ENCODE data around the gene YBEY. TPM values are rescaled to one million over a fixed set of nuclear protein-coding genes. Genes with fewer than 3 reads are reported as not detected.

The YBEY gene
- total RNA-seq, 6 donors from 2014 or later, result 7.7 to 26.2 (median 10.8) TPM

GRCh38 chr21:46266946-46267345 is 19.2 kb upstream of the YBEY start:
- Histone ChIP-seq H3K36me3 (peaks cover 39 to 97% (median 85%) of the 10 kb centered on the region in 4 donors), H3K27me3 (no peaks in the 10 kb centered on the region), H3K4me3 (no peak overlapping the region), H3K4me1 (peaks cover 0 to 3% (median 0%) of the 10 kb centered on the region in 4 donors), H3K9me3 (no peaks in the 10 kb centered on the region), H3K27ac (no peak overlapping the region)
- WGBS, 2 donors, result 93 to 98% methylated on average over 19 of the region's 19 CpGs
- DNase-seq, result no peak
- no peak for ATAC-seq (ENCODE audit: low FRiP score in 2 of 2)
- TF ChIP-seq EP300 (IDR thresholded peaks at IDR 0.05), result no peak
- TF ChIP-seq POLR2AphosphoS5 (IDR thresholded peaks at IDR 0.05), result no peak
- TF ChIP-seq CTCF (IDR thresholded peaks at IDR 0.05), result no peak
- no peak for TF ChIP-seq POLR2A (IDR thresholded peaks at IDR 0.05)

GRCh38 chr21:46268371-46268770 is 17.8 kb upstream of the YBEY start:
- DNase-seq, result no peak
- no peak for TF ChIP-seq POLR2A (IDR thresholded peaks at IDR 0.05)
- TF ChIP-seq EP300 (IDR thresholded peaks at IDR 0.05), result no peak

GRCh38 chr21:46269466-46269865 is 16.7 kb upstream of the YBEY start:
- peaks cover 0 to 3% (median 0%) of the 10 kb centered on the region in 4 donors for H3K4me1 ChIP-seq
- H3K27ac ChIP-seq, result no peak overlapping the region
- H3K4me3 ChIP-seq, result no peak overlapping the region
- 96 to 98% methylated on average over 10 of the region's 10 CpGs for WGBS, 2 donors
- DNase-seq (peak in 1 of 2 donors; percentile 48), ATAC-seq (ENCODE audit: low FRiP score in 2 of 2) (no peak)
- H3K9me3 ChIP-seq, result no peaks in the 10 kb centered on the region
- H3K36me3 ChIP-seq, result peaks cover 53 to 100% (median 96%) of the 10 kb centered on the region in 4 donors
- no peaks in the 10 kb centered on the region for H3K27me3 ChIP-seq
- no peak for TF ChIP-seq CTCF (IDR thresholded peaks at IDR 0.05)
- TF ChIP-seq POLR2AphosphoS5 (IDR thresholded peaks at IDR 0.05), result no peak
- no peak for TF ChIP-seq EP300 (IDR thresholded peaks at IDR 0.05)
- TF ChIP-seq POLR2A (IDR thresholded peaks at IDR 0.05), result no peak

More at GRCh38 chr21:46268371-46268770, 17.8 kb upstream of the YBEY start:
- no peak for ATAC-seq (ENCODE audit: low FRiP score in 2 of 2)
- WGBS, 2 donors, result 93% methylated on average over 13 of the region's 13 CpGs
- Histone ChIP-seq H3K4me3 (no peak overlapping the region), H3K4me1 (peaks cover 0 to 3% (median 0%) of the 10 kb centered on the region in 4 donors), H3K36me3 (peaks cover 45 to 100% (median 94%) of the 10 kb centered on the region in 4 donors), H3K9me3 (no peaks in the 10 kb centered on the region), H3K27ac (no peak overlapping the region), H3K27me3 (no peaks in the 10 kb centered on the region)

- TF ChIP-seq EP300 (IDR thresholded peaks at IDR 0.05) (no peak), POLR2A (IDR thresholded peaks at IDR 0.05) (no peak), CTCF (IDR thresholded peaks at IDR 0.05) (no peak), POLR2AphosphoS5 (IDR thresholded peaks at IDR 0.05) (no peak)
- 96% methylated on average over 14 of the region's 14 CpGs for WGBS, 2 donors
- ATAC-seq (ENCODE audit: low FRiP score in 2 of 2) (no peak), DNase-seq (no peak)
- no peaks in the 10 kb centered on the region for H3K27me3 ChIP-seq
- peaks cover 57 to 100% (median 93%) of the 10 kb centered on the region in 4 donors for H3K36me3 ChIP-seq
- no peak overlapping the region for H3K27ac ChIP-seq
- no peak overlapping the region for H3K4me3 ChIP-seq
- no peaks in the 10 kb centered on the region for H3K4me1 ChIP-seq
- H3K9me3 ChIP-seq, result no peaks in the 10 kb centered on the region
Observed at GRCh38 chr21:46273341-46273740, 12.8 kb upstream of the YBEY start.

GRCh38 chr21:46274797-46275390 is 11.2 kb upstream of the YBEY start:
- Histone ChIP-seq H3K4me3 (no peak overlapping the region), H3K27me3 (no peaks in the 10 kb centered on the region), H3K27ac (no peak overlapping the region), H3K9me3 (no peaks in the 10 kb centered on the region), H3K4me1 (no peaks in the 10 kb centered on the region), H3K36me3 (peaks cover 60 to 100% (median 93%) of the 10 kb centered on the region in 4 donors)
- ATAC-seq (ENCODE audit: low FRiP score in 2 of 2), result peak in 1 of 2 donors; percentile 20
- no peak for DNase-seq
- 97% methylated on average over 11 of the region's 11 CpGs for WGBS, 2 donors
- TF ChIP-seq CTCF (IDR thresholded peaks at IDR 0.05), result no peak
- TF ChIP-seq EP300 (IDR thresholded peaks at IDR 0.05), result no peak
- TF ChIP-seq POLR2AphosphoS5 (IDR thresholded peaks at IDR 0.05), result no peak
- no peak for TF ChIP-seq POLR2A (IDR thresholded peaks at IDR 0.05)

Measured in upper lobe of left lung (tissue), 6 donors.